Measurements from ENCODE around the gene SDK2. TPM values are rescaled to one million over a fixed set of nuclear protein-coding genes. Genes with fewer than 3 reads are reported as not detected.

The SDK2 gene
- total and polyA plus RNA-seq, 9 of the 15 experiments (the other 6 are each of a cell fraction or from before 2014, with no cell fraction given): 0.04 TPM; not detected in 8

DNA sequence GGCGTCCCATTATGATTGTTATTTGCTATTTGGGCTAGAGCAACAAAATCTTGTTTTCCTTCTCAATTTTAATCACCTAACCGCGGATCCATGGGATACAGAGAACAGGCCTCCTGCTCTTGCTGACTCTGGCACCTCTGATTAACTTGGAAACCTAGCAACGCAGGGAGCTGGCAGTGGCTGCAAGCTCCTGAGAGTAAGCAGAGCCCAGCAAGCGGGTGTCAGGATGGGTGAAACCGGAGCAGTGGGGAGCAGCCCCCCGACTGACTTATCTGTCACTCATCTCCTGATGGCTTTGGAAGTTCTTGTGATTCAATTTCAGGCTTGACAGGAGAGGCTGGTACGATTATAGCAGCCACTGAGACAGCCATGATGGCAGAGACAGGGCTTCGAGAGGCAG is 286.9 kb downstream of the SDK2 start:
- Histone ChIP-seq H3K27ac (ENCODE audit: extremely low read depth, low read depth, low read length) (no peak overlapping the region), H3K36me3 (ENCODE audit: control insufficient read depth, insufficient read depth, low read length) (no peaks in the 10 kb centered on the region), H3K9me3 (replicated peaks; ENCODE audit: control insufficient read depth, insufficient read depth, low read depth, low read length) (no peaks in the 10 kb centered on the region), H3K4me1 (replicated peaks in 1 of 2; ENCODE audit: control insufficient read depth in 2 of 2, insufficient read depth in 2 of 2, low read length in 2 of 2) (peaks cover 0 to 11% of the 10 kb centered on the region in 2 experiments; a peak in 2 of 5 replicates), H3K79me2 (ENCODE audit: control insufficient read depth, insufficient read depth, low read length) (no peaks in the 10 kb centered on the region), H3K9ac (ENCODE audit: insufficient read depth in 1 of 2, low read depth in 2 of 2, low read length in 2 of 2) (no peak overlapping the region; a peak in 1 of 4 replicates), H2AFZ (ENCODE audit: low read depth, low read length) (no peak overlapping the region), H4K20me1 (replicated peaks; ENCODE audit: control insufficient read depth, insufficient read depth, low read length) (no peaks in the 10 kb centered on the region; the same call in 1 of the 2 replicates), H3K4me2 (ENCODE audit: insufficient read depth, low read length) (no peak overlapping the region), H3K27me3 (ENCODE audit: control insufficient read depth in 2 of 2, insufficient read depth in 2 of 2, low read length in 2 of 2) (peaks cover 34 to 74% of the 10 kb centered on the region in 2 experiments; a peak in 3 of 5 replicates), H3K4me3 (no peak overlapping the region), H3K9me1 (ENCODE audit: control insufficient read depth, insufficient read depth, low read length) (no peaks in the 10 kb centered on the region)
- CTCF ChIA-PET (ENCODE audit: low intra/inter-chr PET ratio): no interaction called here
- DNase-seq (ENCODE audit: extremely low read depth in 1 of 4, low spot score in 3 of 4) (no peak), FAIRE-seq (no peak), ATAC-seq (no peak)
- POLR2A ChIA-PET: interaction anchor here (0.6 kb wide), 2 partner anchors 13 to 39 kb away, joined by 3 to 4 read pairs; no protein-coding TSS in a partner anchor
- TF ChIP-seq SRSF7 (optimal IDR thresholded peaks at IDR 0.05; ENCODE audit: low read depth, low read length) (no peak), ZNF165 (CRISPR knock-in tag; IDR thresholded peaks at IDR 0.05; ENCODE audit: borderline replicate concordance) (no peak), ZNF174 (CRISPR knock-in tag; IDR thresholded peaks at IDR 0.05) (no peak), ATF7 (IDR thresholded peaks at IDR 0.05) (no peak), ELF1 (tag; IDR thresholded peaks at IDR 0.05) (no peak), POLR2G (IDR thresholded peaks at IDR 0.05; ENCODE audit: low read depth, low read length) (no peak)
- TF ChIP-seq, protein P1, sequence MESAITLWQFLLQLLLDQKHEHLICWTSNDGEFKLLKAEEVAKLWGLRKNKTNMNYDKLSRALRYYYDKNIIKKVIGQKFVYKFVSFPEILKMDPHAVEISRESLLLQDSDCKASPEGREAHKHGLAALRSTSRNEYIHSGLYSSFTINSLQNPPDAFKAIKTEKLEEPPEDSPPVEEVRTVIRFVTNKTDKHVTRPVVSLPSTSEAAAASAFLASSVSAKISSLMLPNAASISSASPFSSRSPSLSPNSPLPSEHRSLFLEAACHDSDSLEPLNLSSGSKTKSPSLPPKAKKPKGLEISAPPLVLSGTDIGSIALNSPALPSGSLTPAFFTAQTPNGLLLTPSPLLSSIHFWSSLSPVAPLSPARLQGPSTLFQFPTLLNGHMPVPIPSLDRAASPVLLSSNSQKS (CRISPR knock-in tag; IDR thresholded peaks at IDR 0.05): no peak
- no TSS peak for BruUV-seq (replicated peaks)
- under 1% methylated on average over 9 of the region's 9 CpGs for WGBS (ENCODE audit: insufficient coverage, low coverage, missing lambda C conversion rate)
- intact Hi-C loops (cut with micrococcal nuclease): no loop called here
- in situ Hi-C loops (cut with MboI): no loop called here

Measured in K562 (cell line).